Chondrocyte (in vitro differentiated cells): Measurements from ENCODE around the gene MEAK7. TPM values are rescaled to one million over a fixed set of nuclear protein-coding genes. Genes with fewer than 3 reads are reported as not detected.

ENCODE experiments used
- DNase-seq: peaks from one replicate; pipeline ENCODE4 v3.0.0; 2021; ENCODE audit warnings: mixed read lengths, low spot score
- H3K27ac Mint-ChIP-seq: one replicate; pipeline ENCODE4 v1.8.0; 2021; ENCODE audit warnings: mild to moderate bottlenecking, moderate library complexity, mixed read lengths; ENCODE audit not compliant: unreplicated experiment
- H3K27me3 Mint-ChIP-seq: 2 replicates; pipeline ENCODE4 v1.8.0; 2021; ENCODE audit warnings: low read depth, mixed read lengths
- H3K36me3 Mint-ChIP-seq: 2 replicates; pipeline ENCODE4 v1.8.0; 2021; ENCODE audit warnings: low read depth, mixed read lengths
- H3K4me1 Mint-ChIP-seq: 2 replicates; pipeline ENCODE4 v1.8.0; 2021; ENCODE audit warnings: low read depth, mild to moderate bottlenecking, mixed read lengths
- H3K4me3 Mint-ChIP-seq: one replicate; pipeline ENCODE4 v1.8.0; 2021; ENCODE audit warnings: mild to moderate bottlenecking, moderate library complexity, mixed read lengths; ENCODE audit not compliant: unreplicated experiment
- H3K9me3 Mint-ChIP-seq: 2 replicates; pipeline ENCODE4 v1.8.0; 2021; ENCODE audit warnings: low read depth, mixed read lengths
- long read RNA-seq: library from polyadenylated mRNA; stranded (forward); transcript quantifications from one replicate; pipeline ENCODE4 v2.0.0, GENCODE V29; 2021
- total RNA-seq: library from RNA; stranded (reverse); gene quantifications from 3 replicates; pipeline ENCODE4 v1.2.1, GENCODE V29; 2021
- TF ChIP-seq, protein P1 (sequence below): fragments of 200-600 bp; sonication (generic); IDR thresholded peaks from 2 replicates; pipeline ENCODE4 v1.5.0; 2021; ENCODE audit warnings: antibody characterized with exemption, mild to moderate bottlenecking, moderate library complexity

Gene MEAK7, protein sequence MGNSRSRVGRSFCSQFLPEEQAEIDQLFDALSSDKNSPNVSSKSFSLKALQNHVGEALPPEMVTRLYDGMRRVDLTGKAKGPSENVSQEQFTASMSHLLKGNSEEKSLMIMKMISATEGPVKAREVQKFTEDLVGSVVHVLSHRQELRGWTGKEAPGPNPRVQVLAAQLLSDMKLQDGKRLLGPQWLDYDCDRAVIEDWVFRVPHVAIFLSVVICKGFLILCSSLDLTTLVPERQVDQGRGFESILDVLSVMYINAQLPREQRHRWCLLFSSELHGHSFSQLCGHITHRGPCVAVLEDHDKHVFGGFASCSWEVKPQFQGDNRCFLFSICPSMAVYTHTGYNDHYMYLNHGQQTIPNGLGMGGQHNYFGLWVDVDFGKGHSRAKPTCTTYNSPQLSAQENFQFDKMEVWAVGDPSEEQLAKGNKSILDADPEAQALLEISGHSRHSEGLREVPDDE
- total RNA-seq, result 21.0 to 27.9 TPM (median 26.8 TPM) in 3 replicates
- long read RNA-seq, full-length matches to known transcripts, result 14 of 42 reads
- long read RNA-seq, partial matches to known transcripts, result 4 of 42 reads
- long read RNA-seq, other reads (novel, unspliced or antisense), result 24 of 42 reads

DNA sequence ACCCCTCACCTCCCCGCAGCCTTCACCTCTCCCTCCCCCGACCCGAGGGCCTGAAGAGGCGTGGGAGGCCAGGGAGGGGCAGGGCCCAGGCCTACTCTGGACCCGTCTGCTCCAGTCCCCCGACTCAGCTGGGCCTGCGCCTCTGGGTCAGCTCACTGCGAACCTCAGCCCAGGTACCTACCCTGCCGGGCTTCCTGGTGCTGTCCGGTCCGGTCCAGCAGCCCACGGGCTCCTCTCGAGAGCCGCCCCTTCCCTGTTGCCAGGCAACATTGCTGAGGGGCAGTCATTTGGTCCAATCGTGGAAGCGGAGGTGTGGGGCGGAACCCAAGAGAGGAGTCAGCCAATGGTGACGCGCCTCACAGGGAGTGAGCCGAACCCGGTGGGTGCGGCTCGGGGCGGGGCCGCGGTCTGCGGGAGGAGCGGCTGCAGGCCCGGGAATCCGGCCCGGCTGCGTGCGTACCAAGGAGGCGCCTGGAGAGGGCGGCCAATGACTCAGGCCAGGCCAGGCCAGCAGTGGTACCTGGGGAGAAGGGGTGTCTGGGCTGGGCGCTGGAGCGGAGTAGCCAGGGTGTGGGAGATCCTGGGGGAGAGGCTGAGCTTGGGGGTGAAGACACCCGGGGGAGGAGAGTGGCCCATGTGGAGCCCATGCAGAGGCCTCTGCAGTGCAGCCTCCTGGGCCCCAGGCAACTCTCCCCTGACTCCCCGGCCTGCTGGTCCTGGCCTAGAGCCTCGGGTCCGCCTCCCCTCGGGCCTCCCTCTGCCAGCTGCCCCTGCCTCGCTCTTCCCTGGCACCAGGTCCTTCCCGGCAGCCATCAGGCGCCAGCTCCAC lies at the start of gene MEAK7:
Gene MEAK7, minus strand, starts transcription at position 240 of the 829 bp plus-strand sequence. CDS start 6,573 bp downstream, outside the sequence.
- H3K36me3 Mint-ChIP-seq, result no peaks in the 10 kb centered on the region

DNA sequence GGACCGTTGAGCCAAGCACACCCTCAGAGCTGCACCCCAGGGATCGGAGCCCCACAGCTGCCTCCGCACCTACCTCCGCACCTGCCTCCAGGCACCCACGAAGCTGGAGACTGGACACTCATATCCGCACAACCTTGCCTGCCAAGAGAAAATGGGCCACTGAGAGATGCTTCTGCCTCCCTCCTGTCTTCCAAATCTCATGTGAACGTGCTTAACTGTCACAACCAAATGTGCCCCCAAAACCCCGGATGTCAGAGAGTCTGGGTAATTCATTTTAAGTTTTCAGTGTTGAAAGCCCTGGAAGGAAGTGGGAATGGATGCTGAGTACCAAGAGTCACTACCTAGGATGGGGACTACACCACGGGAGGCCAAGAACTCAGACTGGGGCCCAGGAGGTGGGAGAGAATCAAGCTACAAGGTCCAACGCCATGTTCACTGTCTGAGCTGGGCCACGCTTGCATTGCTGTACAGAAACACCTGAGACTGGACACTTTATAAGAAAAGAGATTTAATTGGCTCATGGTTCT lies 49.5 kb upstream of the MEAK7 start:
- DNase-seq, result no peak
- no peak overlapping the region for H3K4me3 Mint-ChIP-seq
- peaks cover 7% of the 10 kb centered on the region for H3K4me1 Mint-ChIP-seq
- no peaks in the 10 kb centered on the region for H3K9me3 Mint-ChIP-seq
- H3K36me3 Mint-ChIP-seq, result peaks cover 1% of the 10 kb centered on the region
- H3K27me3 Mint-ChIP-seq, result peaks cover 3% of the 10 kb centered on the region
- no peak overlapping the region for H3K27ac Mint-ChIP-seq
- TF ChIP-seq, protein P1, sequence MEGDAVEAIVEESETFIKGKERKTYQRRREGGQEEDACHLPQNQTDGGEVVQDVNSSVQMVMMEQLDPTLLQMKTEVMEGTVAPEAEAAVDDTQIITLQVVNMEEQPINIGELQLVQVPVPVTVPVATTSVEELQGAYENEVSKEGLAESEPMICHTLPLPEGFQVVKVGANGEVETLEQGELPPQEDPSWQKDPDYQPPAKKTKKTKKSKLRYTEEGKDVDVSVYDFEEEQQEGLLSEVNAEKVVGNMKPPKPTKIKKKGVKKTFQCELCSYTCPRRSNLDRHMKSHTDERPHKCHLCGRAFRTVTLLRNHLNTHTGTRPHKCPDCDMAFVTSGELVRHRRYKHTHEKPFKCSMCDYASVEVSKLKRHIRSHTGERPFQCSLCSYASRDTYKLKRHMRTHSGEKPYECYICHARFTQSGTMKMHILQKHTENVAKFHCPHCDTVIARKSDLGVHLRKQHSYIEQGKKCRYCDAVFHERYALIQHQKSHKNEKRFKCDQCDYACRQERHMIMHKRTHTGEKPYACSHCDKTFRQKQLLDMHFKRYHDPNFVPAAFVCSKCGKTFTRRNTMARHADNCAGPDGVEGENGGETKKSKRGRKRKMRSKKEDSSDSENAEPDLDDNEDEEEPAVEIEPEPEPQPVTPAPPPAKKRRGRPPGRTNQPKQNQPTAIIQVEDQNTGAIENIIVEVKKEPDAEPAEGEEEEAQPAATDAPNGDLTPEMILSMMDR, result no peak

More for the DNA sequence above, at the start of gene MEAK7:
- TF ChIP-seq, protein P1, result no peak
- Mint-ChIP-seq H3K4me1 (peaks cover 32% of the 10 kb centered on the region), H3K27me3 (no peaks in the 10 kb centered on the region), H3K4me3 (peak within 1 kb of the TSS; percentile 84), H3K27ac (peak within 1 kb of the TSS; percentile 96), H3K9me3 (no peaks in the 10 kb centered on the region)
- peak; percentile 99 for DNase-seq

DNA sequence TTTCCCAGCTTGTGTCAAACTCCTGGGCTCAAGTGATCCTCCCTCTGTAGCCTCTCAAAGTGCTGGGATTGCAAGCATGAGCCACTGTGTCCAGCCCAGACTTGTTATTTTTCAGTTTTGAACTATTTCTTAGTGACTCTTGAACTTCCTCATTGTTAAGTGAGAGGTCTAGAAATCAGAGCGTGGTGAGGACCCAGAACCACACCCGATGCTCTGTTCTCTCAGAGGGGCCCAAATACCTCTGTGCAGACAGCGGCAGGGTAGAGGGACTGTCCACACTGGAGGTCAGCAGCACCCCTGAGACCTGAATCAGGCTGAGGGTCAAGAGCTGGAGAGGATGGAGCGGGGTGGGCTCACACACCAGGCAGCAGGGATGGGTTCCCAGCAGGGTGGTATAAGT lies 47.7 kb upstream of the MEAK7 start:
- peaks cover 9% of the 10 kb centered on the region for H3K4me1 Mint-ChIP-seq
- no peak for DNase-seq
- H3K27ac Mint-ChIP-seq, result no peak overlapping the region
- TF ChIP-seq, protein P1, result no peak
- H3K36me3 Mint-ChIP-seq, result peaks cover 1% of the 10 kb centered on the region
- H3K9me3 Mint-ChIP-seq, result no peaks in the 10 kb centered on the region
- peaks cover 3% of the 10 kb centered on the region for H3K27me3 Mint-ChIP-seq
- H3K4me3 Mint-ChIP-seq, result no peak overlapping the region

DNA sequence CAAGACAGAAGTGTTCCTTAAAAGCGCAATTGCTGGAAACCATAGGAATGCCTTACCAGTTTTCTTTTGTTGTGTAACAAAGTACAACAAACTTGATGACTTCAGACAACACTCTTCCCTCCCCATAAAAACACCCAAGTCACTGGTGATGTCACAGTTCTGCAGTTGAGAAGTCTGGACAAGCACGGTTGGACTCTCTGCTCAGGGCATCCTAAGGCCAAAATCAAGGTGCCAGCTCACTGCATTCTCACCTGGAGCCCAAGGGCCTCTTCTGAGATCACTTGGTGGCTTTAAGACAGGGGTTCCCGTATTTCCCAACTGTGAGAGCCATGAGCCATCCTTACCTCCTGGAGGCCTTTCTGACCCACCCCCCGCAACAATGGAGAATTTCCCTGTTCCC lies 45.6 kb upstream of the MEAK7 start:
- no peak overlapping the region for H3K4me3 Mint-ChIP-seq
- H3K36me3 Mint-ChIP-seq, result peaks cover 1% of the 10 kb centered on the region
- TF ChIP-seq, protein P1, result no peak
- no peaks in the 10 kb centered on the region for H3K9me3 Mint-ChIP-seq
- DNase-seq, result no peak
- no peak overlapping the region for H3K27ac Mint-ChIP-seq
- H3K27me3 Mint-ChIP-seq, result no peaks in the 10 kb centered on the region
- H3K4me1 Mint-ChIP-seq, result peaks cover 9% of the 10 kb centered on the region
